DOHH2 (cell line): ENCODE measurements around the gene CEP20.

Experiments used
- CTCF ChIP-seq: fragments of 200-600 bp; sonication (generic); IDR thresholded peaks from one replicate; pipeline ENCODE4 v1.5.1; 2014; ENCODE audit warnings: antibody characterized with exemption, mild to moderate bottlenecking, low read depth, low read length; ENCODE audit not compliant: poor library complexity, severe bottlenecking
- EZH2phosphoT487 ChIP-seq: fragments of 200-600 bp; sonication (generic); IDR thresholded peaks from 2 replicates; pipeline ENCODE4 v1.6.1; 2017; ENCODE audit warnings: borderline replicate concordance, mild to moderate bottlenecking, antibody characterized with exemption, low read length, moderate library complexity, mixed read lengths

- TF ChIP-seq CTCF: no peak
- TF ChIP-seq EZH2phosphoT487: no peak
These were observed 15.6 kb upstream of the CEP20 start for GRCh38 chr16:15903960-15904359.
